ENCODE data around the gene SPTLC3. TPM values are rescaled to one million over a fixed set of nuclear protein-coding genes. Genes with fewer than 3 reads are reported as not detected.

SPTLC3 gene
- total and polyA plus RNA-seq, 2 experiments from 2014 or later = 0.52 to 0.66 TPM

DNA sequence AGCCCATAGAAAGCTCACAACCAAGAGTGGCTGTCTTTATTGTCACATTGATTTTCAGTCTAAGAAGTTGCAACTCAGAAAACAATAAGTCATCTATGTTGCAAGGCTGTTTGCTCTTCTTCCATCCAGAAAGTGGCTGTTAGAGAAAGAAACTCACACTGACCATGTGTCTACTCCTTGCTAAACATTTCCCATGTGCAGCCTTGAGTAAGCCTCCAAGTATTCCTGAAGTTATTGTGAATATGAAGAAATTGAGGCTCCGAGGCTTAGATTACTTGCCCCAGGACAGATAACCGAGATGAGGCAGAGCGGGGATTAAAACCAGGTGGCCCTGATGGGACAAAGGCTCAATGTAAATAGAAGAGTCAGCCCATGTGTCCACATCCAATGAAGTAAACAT is 105.0 kb downstream of the SPTLC3 start:
- Histone ChIP-seq H4K20me1 (replicated peaks; ENCODE audit: insufficient read depth) (no peaks in the 10 kb centered on the region), H3K9me2 (ENCODE audit: insufficient read depth) (peaks cover 6% of the 10 kb centered on the region; the same call in 1 of the 2 replicates), H3K79me2 (replicated peaks; ENCODE audit: insufficient read depth) (no peaks in the 10 kb centered on the region), H3K4me3 (no peak overlapping the region), H3F3A (replicated peaks; ENCODE audit: low read depth) (no peaks in the 10 kb centered on the region), H3K4me1 (ENCODE audit: insufficient read depth) (no peaks in the 10 kb centered on the region), H3K36me3 (ENCODE audit: insufficient read depth) (no peaks in the 10 kb centered on the region), H3K27ac (ENCODE audit: low read depth) (no peak overlapping the region), H3K27me3 (ENCODE audit: insufficient read depth) (no peaks in the 10 kb centered on the region), H3K4me2 (no peak overlapping the region), H2AFZ (no peak overlapping the region)
- Mint-ChIP-seq H3K4me1 (no peaks in the 10 kb centered on the region), H3K36me3 (ENCODE audit: low read depth) (no peaks in the 10 kb centered on the region), H3K27ac (no peak overlapping the region), H3K9me3 (no peaks in the 10 kb centered on the region), H3K27me3 (ENCODE audit: insufficient read depth, low read depth, poor library complexity) (no peaks in the 10 kb centered on the region), H3K4me3 (no peak overlapping the region)
- TF ChIP-seq ZNF114 (CRISPR knock-in tag; IDR thresholded peaks at IDR 0.05) = no peak
- TF ChIP-seq NANOG (IDR thresholded peaks at IDR 0.05; ENCODE audit: borderline replicate concordance) = no peak
- TF ChIP-seq, protein P1, sequence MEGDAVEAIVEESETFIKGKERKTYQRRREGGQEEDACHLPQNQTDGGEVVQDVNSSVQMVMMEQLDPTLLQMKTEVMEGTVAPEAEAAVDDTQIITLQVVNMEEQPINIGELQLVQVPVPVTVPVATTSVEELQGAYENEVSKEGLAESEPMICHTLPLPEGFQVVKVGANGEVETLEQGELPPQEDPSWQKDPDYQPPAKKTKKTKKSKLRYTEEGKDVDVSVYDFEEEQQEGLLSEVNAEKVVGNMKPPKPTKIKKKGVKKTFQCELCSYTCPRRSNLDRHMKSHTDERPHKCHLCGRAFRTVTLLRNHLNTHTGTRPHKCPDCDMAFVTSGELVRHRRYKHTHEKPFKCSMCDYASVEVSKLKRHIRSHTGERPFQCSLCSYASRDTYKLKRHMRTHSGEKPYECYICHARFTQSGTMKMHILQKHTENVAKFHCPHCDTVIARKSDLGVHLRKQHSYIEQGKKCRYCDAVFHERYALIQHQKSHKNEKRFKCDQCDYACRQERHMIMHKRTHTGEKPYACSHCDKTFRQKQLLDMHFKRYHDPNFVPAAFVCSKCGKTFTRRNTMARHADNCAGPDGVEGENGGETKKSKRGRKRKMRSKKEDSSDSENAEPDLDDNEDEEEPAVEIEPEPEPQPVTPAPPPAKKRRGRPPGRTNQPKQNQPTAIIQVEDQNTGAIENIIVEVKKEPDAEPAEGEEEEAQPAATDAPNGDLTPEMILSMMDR (conservative IDR thresholded peaks at IDR 0.05; ENCODE audit: low read depth in 2 of 2) = no peak
- no peak for TF ChIP-seq POLR2AphosphoS5 (IDR thresholded peaks at IDR 0.05; ENCODE audit: low read depth)
- no peak for TF ChIP-seq JUNB (IDR thresholded peaks at IDR 0.05; ENCODE audit: unreplicated experiment)
- TF ChIP-seq, protein P2, sequence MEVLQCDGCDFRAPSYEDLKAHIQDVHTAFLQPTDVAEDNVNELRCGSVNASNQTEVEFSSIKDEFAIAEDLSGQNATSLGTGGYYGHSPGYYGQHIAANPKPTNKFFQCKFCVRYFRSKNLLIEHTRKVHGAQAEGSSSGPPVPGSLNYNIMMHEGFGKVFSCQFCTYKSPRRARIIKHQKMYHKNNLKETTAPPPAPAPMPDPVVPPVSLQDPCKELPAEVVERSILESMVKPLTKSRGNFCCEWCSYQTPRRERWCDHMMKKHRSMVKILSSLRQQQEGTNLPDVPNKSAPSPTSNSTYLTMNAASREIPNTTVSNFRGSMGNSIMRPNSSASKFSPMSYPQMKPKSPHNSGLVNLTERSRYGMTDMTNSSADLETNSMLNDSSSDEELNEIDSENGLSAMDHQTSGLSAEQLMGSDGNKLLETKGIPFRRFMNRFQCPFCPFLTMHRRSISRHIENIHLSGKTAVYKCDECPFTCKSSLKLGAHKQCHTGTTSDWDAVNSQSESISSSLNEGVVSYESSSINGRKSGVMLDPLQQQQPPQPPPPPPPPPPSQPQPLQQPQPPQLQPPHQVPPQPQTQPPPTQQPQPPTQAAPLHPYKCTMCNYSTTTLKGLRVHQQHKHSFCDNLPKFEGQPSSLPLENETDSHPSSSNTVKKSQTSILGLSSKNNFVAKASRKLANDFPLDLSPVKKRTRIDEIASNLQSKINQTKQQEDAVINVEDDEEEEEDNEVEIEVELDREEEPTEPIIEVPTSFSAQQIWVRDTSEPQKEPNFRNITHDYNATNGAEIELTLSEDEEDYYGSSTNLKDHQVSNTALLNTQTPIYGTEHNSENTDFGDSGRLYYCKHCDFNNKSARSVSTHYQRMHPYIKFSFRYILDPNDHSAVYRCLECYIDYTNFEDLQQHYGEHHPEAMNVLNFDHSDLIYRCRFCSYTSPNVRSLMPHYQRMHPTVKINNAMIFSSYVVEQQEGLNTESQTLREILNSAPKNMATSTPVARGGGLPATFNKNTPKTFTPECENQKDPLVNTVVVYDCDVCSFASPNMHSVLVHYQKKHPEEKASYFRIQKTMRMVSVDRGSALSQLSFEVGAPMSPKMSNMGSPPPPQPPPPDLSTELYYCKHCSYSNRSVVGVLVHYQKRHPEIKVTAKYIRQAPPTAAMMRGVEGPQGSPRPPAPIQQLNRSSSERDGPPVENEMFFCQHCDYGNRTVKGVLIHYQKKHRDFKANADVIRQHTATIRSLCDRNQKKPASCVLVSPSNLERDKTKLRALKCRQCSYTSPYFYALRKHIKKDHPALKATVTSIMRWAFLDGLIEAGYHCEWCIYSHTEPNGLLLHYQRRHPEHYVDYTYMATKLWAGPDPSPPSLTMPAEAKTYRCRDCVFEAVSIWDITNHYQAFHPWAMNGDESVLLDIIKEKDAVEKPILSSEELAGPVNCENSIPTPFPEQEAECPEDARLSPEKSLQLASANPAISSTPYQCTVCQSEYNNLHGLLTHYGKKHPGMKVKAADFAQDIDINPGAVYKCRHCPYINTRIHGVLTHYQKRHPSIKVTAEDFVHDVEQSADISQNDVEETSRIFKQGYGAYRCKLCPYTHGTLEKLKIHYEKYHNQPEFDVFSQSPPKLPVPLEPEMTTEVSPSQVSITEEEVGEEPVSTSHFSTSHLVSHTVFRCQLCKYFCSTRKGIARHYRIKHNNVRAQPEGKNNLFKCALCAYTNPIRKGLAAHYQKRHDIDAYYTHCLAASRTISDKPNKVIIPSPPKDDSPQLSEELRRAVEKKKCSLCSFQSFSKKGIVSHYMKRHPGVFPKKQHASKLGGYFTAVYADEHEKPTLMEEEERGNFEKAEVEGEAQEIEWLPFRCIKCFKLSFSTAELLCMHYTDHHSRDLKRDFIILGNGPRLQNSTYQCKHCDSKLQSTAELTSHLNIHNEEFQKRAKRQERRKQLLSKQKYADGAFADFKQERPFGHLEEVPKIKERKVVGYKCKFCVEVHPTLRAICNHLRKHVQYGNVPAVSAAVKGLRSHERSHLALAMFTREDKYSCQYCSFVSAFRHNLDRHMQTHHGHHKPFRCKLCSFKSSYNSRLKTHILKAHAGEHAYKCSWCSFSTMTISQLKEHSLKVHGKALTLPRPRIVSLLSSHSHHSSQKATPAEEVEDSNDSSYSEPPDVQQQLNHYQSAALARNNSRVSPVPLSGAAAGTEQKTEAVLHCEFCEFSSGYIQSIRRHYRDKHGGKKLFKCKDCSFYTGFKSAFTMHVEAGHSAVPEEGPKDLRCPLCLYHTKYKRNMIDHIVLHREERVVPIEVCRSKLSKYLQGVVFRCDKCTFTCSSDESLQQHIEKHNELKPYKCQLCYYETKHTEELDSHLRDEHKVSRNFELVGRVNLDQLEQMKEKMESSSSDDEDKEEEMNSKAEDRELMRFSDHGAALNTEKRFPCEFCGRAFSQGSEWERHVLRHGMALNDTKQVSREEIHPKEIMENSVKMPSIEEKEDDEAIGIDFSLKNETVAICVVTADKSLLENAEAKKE (CRISPR knock-in tag; IDR thresholded peaks at IDR 0.05) = no peak
- TF ChIP-seq CREB1 (CRISPR knock-in tag; IDR thresholded peaks at IDR 0.05; ENCODE audit: low read depth) = no peak
- no peak for TF ChIP-seq ZNF331 (CRISPR knock-in tag; IDR thresholded peaks at IDR 0.05; ENCODE audit: low read depth)
- TF ChIP-seq, protein P3, sequence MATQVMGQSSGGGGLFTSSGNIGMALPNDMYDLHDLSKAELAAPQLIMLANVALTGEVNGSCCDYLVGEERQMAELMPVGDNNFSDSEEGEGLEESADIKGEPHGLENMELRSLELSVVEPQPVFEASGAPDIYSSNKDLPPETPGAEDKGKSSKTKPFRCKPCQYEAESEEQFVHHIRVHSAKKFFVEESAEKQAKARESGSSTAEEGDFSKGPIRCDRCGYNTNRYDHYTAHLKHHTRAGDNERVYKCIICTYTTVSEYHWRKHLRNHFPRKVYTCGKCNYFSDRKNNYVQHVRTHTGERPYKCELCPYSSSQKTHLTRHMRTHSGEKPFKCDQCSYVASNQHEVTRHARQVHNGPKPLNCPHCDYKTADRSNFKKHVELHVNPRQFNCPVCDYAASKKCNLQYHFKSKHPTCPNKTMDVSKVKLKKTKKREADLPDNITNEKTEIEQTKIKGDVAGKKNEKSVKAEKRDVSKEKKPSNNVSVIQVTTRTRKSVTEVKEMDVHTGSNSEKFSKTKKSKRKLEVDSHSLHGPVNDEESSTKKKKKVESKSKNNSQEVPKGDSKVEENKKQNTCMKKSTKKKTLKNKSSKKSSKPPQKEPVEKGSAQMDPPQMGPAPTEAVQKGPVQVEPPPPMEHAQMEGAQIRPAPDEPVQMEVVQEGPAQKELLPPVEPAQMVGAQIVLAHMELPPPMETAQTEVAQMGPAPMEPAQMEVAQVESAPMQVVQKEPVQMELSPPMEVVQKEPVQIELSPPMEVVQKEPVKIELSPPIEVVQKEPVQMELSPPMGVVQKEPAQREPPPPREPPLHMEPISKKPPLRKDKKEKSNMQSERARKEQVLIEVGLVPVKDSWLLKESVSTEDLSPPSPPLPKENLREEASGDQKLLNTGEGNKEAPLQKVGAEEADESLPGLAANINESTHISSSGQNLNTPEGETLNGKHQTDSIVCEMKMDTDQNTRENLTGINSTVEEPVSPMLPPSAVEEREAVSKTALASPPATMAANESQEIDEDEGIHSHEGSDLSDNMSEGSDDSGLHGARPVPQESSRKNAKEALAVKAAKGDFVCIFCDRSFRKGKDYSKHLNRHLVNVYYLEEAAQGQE (IDR thresholded peaks at IDR 0.05; ENCODE audit: unreplicated experiment) = no peak
- TF ChIP-seq STAT1 (IDR thresholded peaks at IDR 0.05; ENCODE audit: unreplicated experiment) = no peak
- TF ChIP-seq, protein P4, sequence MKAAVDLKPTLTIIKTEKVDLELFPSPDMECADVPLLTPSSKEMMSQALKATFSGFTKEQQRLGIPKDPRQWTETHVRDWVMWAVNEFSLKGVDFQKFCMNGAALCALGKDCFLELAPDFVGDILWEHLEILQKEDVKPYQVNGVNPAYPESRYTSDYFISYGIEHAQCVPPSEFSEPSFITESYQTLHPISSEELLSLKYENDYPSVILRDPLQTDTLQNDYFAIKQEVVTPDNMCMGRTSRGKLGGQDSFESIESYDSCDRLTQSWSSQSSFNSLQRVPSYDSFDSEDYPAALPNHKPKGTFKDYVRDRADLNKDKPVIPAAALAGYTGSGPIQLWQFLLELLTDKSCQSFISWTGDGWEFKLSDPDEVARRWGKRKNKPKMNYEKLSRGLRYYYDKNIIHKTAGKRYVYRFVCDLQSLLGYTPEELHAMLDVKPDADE (IDR thresholded peaks at IDR 0.05) = no peak
- TF ChIP-seq EZH2 (IDR thresholded peaks at IDR 0.05; ENCODE audit: low read depth, unreplicated experiment) = no peak
- no peak for TF ChIP-seq EZH2phosphoT487 (IDR thresholded peaks at IDR 0.05; ENCODE audit: unreplicated experiment)
- ATAC-seq (no peak), DNase-seq (ENCODE audit: low spot score) (no peak)
